ENCODE data around the gene PMM1. TPM values are rescaled to one million over a fixed set of nuclear protein-coding genes. Genes with fewer than 3 reads are reported as not detected.
"Not testable (repeated sequence)": the region's sequence is repeated elsewhere in the genome, so short reads cannot be mapped to it uniquely, and the experiment has no call there.

Gene PMM1
- total RNA-seq, 1 experiment from 2014 or later = 19.8 TPM

DNA sequence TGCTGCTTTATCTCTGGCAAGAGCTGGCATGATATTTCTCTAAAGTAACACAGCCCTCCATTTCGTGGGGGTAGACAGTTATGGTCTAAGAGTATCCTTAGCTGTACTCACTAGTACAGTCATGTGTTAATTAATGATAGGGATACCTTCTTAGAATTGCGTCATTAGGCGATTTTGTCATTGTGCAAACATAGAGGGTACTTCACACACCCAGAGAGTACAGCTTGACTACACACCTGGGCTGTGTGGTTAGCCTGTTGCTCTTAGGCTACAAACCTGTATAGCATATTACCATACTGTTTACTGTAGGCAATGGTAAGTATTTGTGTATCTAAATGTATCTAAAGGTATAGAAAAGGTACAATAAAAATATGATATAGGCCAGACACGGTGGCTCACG is 48.5 kb upstream of the PMM1 start:
- Mint-ChIP-seq H3K4me3 (no peak overlapping the region), H3K36me3 (ENCODE audit: insufficient read depth in 1 of 3, low read depth in 3 of 3) (peaks cover 64 to 92% (median 86%) of the 10 kb centered on the region in 3 experiments), H3K4me1 (no peaks in the 10 kb centered on the region), H3K27ac (no peak overlapping the region), H3K27me3 (ENCODE audit: low read depth) (no peaks in the 10 kb centered on the region), H3K9me3 (no peaks in the 10 kb centered on the region)
- TF ChIP-seq, protein P1, sequence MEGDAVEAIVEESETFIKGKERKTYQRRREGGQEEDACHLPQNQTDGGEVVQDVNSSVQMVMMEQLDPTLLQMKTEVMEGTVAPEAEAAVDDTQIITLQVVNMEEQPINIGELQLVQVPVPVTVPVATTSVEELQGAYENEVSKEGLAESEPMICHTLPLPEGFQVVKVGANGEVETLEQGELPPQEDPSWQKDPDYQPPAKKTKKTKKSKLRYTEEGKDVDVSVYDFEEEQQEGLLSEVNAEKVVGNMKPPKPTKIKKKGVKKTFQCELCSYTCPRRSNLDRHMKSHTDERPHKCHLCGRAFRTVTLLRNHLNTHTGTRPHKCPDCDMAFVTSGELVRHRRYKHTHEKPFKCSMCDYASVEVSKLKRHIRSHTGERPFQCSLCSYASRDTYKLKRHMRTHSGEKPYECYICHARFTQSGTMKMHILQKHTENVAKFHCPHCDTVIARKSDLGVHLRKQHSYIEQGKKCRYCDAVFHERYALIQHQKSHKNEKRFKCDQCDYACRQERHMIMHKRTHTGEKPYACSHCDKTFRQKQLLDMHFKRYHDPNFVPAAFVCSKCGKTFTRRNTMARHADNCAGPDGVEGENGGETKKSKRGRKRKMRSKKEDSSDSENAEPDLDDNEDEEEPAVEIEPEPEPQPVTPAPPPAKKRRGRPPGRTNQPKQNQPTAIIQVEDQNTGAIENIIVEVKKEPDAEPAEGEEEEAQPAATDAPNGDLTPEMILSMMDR (conservative IDR thresholded peaks at IDR 0.05) = no peak
- peaks cover 2% of the 10 kb centered on the region for H3K79me1 ChIP-seq (ENCODE audit: insufficient read depth, low read depth, low read length, poor library complexity, severe bottlenecking)
- no peaks in the 10 kb centered on the region for H4K20me1 ChIP-seq (ENCODE audit: control insufficient read depth, insufficient read depth, insufficient read length)
- H4K91ac ChIP-seq (ENCODE audit: insufficient read length, low read depth, low read length) = no peak overlapping the region
- H3K79me2 ChIP-seq (ENCODE audit: insufficient read depth, low read length) = peaks cover 3% of the 10 kb centered on the region; the same call in 1 of the 2 replicates
- no peak overlapping the region for H2BK20ac ChIP-seq (ENCODE audit: low read depth, low read length, poor library complexity, severe bottlenecking)
- H4K8ac ChIP-seq (replicated peaks; ENCODE audit: insufficient read length, low read depth, low read length) = no peak overlapping the region
- no peak overlapping the region for H3K27ac ChIP-seq (ENCODE audit: insufficient read length, low read depth, low read length)
- no peak overlapping the region for H2AK5ac ChIP-seq (ENCODE audit: insufficient read length, low read length)
- no peaks in the 10 kb centered on the region for H3K23me2 ChIP-seq (ENCODE audit: insufficient read length, low read depth, low read length, poor library complexity, severe bottlenecking)
- H3K23ac ChIP-seq (ENCODE audit: insufficient read length, low read depth, low read length) = no peak overlapping the region
- H2AFZ ChIP-seq (ENCODE audit: low read length) = no peak overlapping the region
- H4K5ac ChIP-seq (ENCODE audit: insufficient read length, low read depth, low read length) = no peak overlapping the region
- H2BK15ac ChIP-seq (ENCODE audit: low read depth, low read length) = no peak overlapping the region
- H3K27me3 ChIP-seq (ENCODE audit: insufficient read depth, low read length) = no peaks in the 10 kb centered on the region
- H3K4me2 ChIP-seq (ENCODE audit: insufficient read depth, insufficient read length, low read length) = no peak overlapping the region
- no peak overlapping the region for H2BK120ac ChIP-seq (ENCODE audit: low read depth, low read length, poor library complexity, severe bottlenecking)
- H3K14ac ChIP-seq (ENCODE audit: insufficient read depth, low read length) = no peak overlapping the region
- no peaks in the 10 kb centered on the region for H3K4me1 ChIP-seq (ENCODE audit: insufficient read depth, low read length)
- H3T11ph ChIP-seq (ENCODE audit: low read length) = no peak overlapping the region
- H3K9me3 ChIP-seq (ENCODE audit: control insufficient read depth, low read depth, low read length) = no peaks in the 10 kb centered on the region
- no peak overlapping the region for H2BK12ac ChIP-seq (ENCODE audit: insufficient read length, low read depth, low read length)
- no peak overlapping the region for H3K9ac ChIP-seq (ENCODE audit: extremely low read depth, insufficient read length, low read length)
- no peak overlapping the region for H3K4ac ChIP-seq (ENCODE audit: low read depth, low read length)
- H3K18ac ChIP-seq (ENCODE audit: insufficient read length, low read depth, low read length) = no peak overlapping the region
- no CpG with 5 or more reads among the region's 5 CpGs for WGBS (ENCODE audit: extremely low coverage, insufficient read length, low lambda C conversion rate)
- no peak overlapping the region for H2BK5ac ChIP-seq (ENCODE audit: insufficient read length, low read length)
- no peak overlapping the region for H3K56ac ChIP-seq (ENCODE audit: insufficient read length, low read depth, low read length)
- no peak for DNase-seq

DNA sequence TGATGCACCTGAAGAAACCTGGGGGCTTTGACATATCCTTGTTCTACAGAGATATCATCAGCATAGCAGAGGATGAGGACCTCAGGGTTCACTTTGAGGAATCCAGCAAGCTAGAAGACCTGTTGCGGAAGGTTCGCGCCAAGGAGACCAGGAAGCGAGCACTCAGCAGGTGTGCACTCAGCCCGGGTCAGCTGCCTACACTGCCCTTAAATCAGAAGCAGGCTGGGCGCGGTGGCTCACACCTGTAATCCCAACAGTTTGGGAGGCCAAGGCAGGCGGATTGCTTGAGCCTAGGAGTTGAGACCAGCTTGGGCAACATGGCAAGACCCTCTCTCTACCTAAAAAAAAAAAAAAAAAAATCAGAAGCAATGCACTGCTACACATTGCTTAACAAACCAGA is 48.0 kb upstream of the PMM1 start:
- not testable (repeated sequence) for H3K14ac ChIP-seq (ENCODE audit: insufficient read depth, low read length); H3K18ac ChIP-seq (ENCODE audit: insufficient read length, low read depth, low read length); H3K4me1 Mint-ChIP-seq; H3K9ac ChIP-seq (ENCODE audit: extremely low read depth, insufficient read length, low read length); H4K5ac ChIP-seq (ENCODE audit: insufficient read length, low read depth, low read length); H2AK5ac ChIP-seq (ENCODE audit: insufficient read length, low read length); H2BK15ac ChIP-seq (ENCODE audit: low read depth, low read length); H3T11ph ChIP-seq (ENCODE audit: low read length); H3K56ac ChIP-seq (ENCODE audit: insufficient read length, low read depth, low read length); H4K8ac ChIP-seq (replicated peaks; ENCODE audit: insufficient read length, low read depth, low read length); H2BK120ac ChIP-seq (ENCODE audit: low read depth, low read length, poor library complexity, severe bottlenecking); H3K9me3 ChIP-seq (ENCODE audit: control insufficient read depth, low read depth, low read length); H2BK5ac ChIP-seq (ENCODE audit: insufficient read length, low read length); H3K4me1 ChIP-seq (ENCODE audit: insufficient read depth, low read length); H4K91ac ChIP-seq (ENCODE audit: insufficient read length, low read depth, low read length); H3K4me3 Mint-ChIP-seq; DNase-seq; H3K9me3 Mint-ChIP-seq; H2BK12ac ChIP-seq (ENCODE audit: insufficient read length, low read depth, low read length); H3K23me2 ChIP-seq (ENCODE audit: insufficient read length, low read depth, low read length, poor library complexity, severe bottlenecking); H3K4ac ChIP-seq (ENCODE audit: low read depth, low read length); H3K27ac ChIP-seq (ENCODE audit: insufficient read length, low read depth, low read length); H2BK20ac ChIP-seq (ENCODE audit: low read depth, low read length, poor library complexity, severe bottlenecking); H2AFZ ChIP-seq (ENCODE audit: low read length); H3K27me3 ChIP-seq (ENCODE audit: insufficient read depth, low read length); H3K79me2 ChIP-seq (ENCODE audit: insufficient read depth, low read length); H3K79me1 ChIP-seq (ENCODE audit: insufficient read depth, low read depth, low read length, poor library complexity, severe bottlenecking); H3K4me2 ChIP-seq (ENCODE audit: insufficient read depth, insufficient read length, low read length); H3K23ac ChIP-seq (ENCODE audit: insufficient read length, low read depth, low read length); H3K27me3 Mint-ChIP-seq (ENCODE audit: low read depth); H4K20me1 ChIP-seq (ENCODE audit: control insufficient read depth, insufficient read depth, insufficient read length); H3K27ac Mint-ChIP-seq
- peaks cover 61 to 89% (median 85%) of the 10 kb centered on the region in 3 experiments for H3K36me3 Mint-ChIP-seq (ENCODE audit: insufficient read depth in 1 of 3, low read depth in 3 of 3)
- no CpG with 5 or more reads among the region's 8 CpGs for WGBS (ENCODE audit: extremely low coverage, insufficient read length, low lambda C conversion rate)
